Activated CD8-positive, alpha-beta T cell treated with anti-CD3 and anti-CD28 coated beads for 36 hours (primary cell): ENCODE data around the gene PCSK5. TPM values are rescaled to one million over a fixed set of nuclear protein-coding genes. Genes with fewer than 3 reads are reported as not detected.

Experiments
- ATAC-seq: fragments of 200-7000 bp; cut with Tn5 transposase; one replicate; pipeline ENCODE4 v1.10.0; 2021; ENCODE audit warnings: mild to moderate bottlenecking, moderate library complexity
- CTCF ChIA-PET: fragments of 350-600 bp; sonication (Branson Sonifier 250); formaldehyde crosslinking; loops from one replicate; lab custom pipeline; 2021; ENCODE audit warnings: antibody characterized with exemption; lab: Charles Lee
- POLR2A ChIA-PET: fragments of 350-600 bp; sonication (Branson Sonifier 250); formaldehyde crosslinking; loops from one replicate; lab custom pipeline; 2021; ENCODE audit warnings: antibody characterized with exemption; lab: Charles Lee
- DNase-seq: peaks from one replicate; pipeline ENCODE4 v3.0.0-alpha.2; 2020
- H3K27ac Mint-ChIP-seq: one replicate; pipeline ENCODE4 v1.8.0; 2021; ENCODE audit warnings: mild to moderate bottlenecking, mixed read lengths
- H3K27me3 Mint-ChIP-seq: one replicate; pipeline ENCODE4 v1.8.0; 2021; ENCODE audit warnings: mixed read lengths
- H3K36me3 Mint-ChIP-seq: one replicate; pipeline ENCODE4 v1.8.0; 2021; ENCODE audit warnings: low read depth, mixed read lengths
- H3K4me1 Mint-ChIP-seq: one replicate; pipeline ENCODE4 v1.8.0; 2021; ENCODE audit warnings: low read depth, mixed read lengths
- H3K4me3 Mint-ChIP-seq: one replicate; pipeline ENCODE4 v1.8.0; 2021; ENCODE audit warnings: mild to moderate bottlenecking, moderate library complexity, mixed read lengths
- H3K9me3 Mint-ChIP-seq: one replicate; pipeline ENCODE4 v1.8.0; 2021; ENCODE audit warnings: mixed read lengths
- intact Hi-C: fragments of 100-400 bp; cut with micrococcal nuclease; formaldehyde crosslinking; loops from one replicate; pipeline ENCODE4 v1.10.0; 2022
- total RNA-seq, 2 experiments: library from RNA; stranded (reverse); gene quantifications; one replicate each; pipeline ENCODE4 v1.2.3, GENCODE V29; 2021
- TF ChIP-seq, protein P1 (sequence below): fragments of 200-600 bp; IDR thresholded peaks from one replicate; pipeline ENCODE4 v1.8.0; 2022; ENCODE audit warnings: antibody characterized with exemption, mild to moderate bottlenecking

The PCSK5 gene
- total RNA-seq, 2 experiments from 2014 or later, result 4.7 to 5.2 TPM

DNA sequence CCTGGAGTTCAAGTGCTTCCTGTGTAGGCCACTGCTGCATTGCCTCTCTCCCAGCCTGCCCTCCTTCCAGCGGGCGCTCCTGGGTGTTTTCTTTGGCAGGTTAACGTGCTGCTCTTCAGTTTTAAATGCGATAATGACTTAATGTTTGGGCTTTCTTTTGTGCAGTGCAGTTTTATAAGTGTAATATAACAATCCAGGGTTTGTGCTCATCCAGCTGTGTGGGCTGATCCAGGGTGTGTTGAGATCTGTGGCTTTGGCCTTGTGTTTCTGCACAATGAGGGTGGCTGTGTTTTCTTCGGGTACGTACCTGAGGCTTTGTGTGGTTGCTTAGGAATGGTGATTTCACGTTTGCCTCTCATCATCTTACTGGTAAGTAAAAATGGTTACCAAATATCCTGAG, 50.6 kb downstream of the PCSK5 start:
- TF ChIP-seq, protein P1, sequence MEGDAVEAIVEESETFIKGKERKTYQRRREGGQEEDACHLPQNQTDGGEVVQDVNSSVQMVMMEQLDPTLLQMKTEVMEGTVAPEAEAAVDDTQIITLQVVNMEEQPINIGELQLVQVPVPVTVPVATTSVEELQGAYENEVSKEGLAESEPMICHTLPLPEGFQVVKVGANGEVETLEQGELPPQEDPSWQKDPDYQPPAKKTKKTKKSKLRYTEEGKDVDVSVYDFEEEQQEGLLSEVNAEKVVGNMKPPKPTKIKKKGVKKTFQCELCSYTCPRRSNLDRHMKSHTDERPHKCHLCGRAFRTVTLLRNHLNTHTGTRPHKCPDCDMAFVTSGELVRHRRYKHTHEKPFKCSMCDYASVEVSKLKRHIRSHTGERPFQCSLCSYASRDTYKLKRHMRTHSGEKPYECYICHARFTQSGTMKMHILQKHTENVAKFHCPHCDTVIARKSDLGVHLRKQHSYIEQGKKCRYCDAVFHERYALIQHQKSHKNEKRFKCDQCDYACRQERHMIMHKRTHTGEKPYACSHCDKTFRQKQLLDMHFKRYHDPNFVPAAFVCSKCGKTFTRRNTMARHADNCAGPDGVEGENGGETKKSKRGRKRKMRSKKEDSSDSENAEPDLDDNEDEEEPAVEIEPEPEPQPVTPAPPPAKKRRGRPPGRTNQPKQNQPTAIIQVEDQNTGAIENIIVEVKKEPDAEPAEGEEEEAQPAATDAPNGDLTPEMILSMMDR, result no peak
- H3K27ac Mint-ChIP-seq, result no peak overlapping the region
- H3K36me3 Mint-ChIP-seq, result peaks cover 9% of the 10 kb centered on the region
- H3K27me3 Mint-ChIP-seq, result no peaks in the 10 kb centered on the region
- ChIA-PET CTCF (no interaction called here), POLR2A (no interaction called here)
- no peak for DNase-seq
- H3K4me1 Mint-ChIP-seq, result peaks cover 20% of the 10 kb centered on the region
- intact Hi-C loops, result no loop called here
- no peak for ATAC-seq
- no peak overlapping the region for H3K4me3 Mint-ChIP-seq
- H3K9me3 Mint-ChIP-seq, result no peaks in the 10 kb centered on the region

DNA sequence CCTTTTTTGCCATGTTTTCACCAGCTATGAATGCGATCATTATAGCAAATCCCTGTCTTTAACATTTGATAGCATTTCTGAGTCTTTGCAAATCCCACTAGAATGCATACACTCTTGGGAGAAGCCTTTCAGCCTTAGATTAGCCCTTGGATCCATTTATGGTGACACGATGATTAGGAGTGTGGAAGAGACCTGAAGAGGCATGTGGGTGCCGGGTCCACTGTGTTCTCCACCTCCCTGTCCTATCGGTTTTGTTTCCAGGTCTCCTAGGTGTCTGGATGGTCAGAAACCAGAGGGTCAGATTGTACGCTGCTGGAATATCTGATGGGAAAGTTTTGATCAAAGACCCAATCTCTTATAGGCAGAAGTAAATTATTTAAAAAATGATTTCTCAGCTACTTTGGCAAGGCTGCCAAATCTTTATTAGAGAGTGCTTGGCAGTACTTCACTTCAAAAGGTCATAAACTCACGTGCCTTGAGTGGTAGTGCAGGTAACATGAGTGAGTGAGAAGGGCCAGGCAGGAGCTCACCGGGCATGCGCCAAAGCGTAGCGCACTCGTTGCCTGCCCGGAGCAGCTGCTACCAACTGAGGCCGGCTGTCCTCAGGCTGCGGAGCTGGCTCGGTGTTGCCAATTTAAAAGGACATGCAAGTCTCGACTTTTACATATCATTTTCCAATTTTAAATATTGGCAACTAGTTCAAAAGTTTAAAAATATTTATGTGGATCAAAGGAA, 51.3 kb downstream of the PCSK5 start:
- CTCF ChIA-PET, result no interaction called here
- no peak overlapping the region for H3K27ac Mint-ChIP-seq
- TF ChIP-seq, protein P1, result no peak
- no peaks in the 10 kb centered on the region for H3K9me3 Mint-ChIP-seq
- peaks cover 17% of the 10 kb centered on the region for H3K4me1 Mint-ChIP-seq
- ATAC-seq, result no peak
- H3K4me3 Mint-ChIP-seq, result no peak overlapping the region
- H3K27me3 Mint-ChIP-seq, result no peaks in the 10 kb centered on the region
- peaks cover 9% of the 10 kb centered on the region for H3K36me3 Mint-ChIP-seq
- POLR2A ChIA-PET, result no interaction called here
- no peak for DNase-seq
- intact Hi-C loops, result no loop called here

DNA sequence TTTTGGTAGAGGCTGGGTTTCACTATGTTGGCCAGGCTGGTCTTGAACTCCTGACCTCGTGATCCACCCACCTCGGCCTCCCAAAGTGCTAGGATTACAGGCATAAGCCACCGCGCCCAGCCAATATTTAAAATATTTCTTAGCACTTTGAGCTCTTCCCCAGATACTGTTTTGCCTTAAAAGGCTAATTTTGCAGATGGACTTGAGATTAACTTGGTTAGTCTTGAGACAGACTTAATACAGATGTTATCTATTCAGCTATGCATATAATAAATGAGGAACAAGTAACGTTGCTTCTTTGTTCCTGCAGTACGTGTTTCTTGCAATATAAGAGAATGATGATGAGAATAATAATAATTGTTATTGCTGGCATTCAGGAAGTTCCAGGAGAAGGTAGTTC, 56.3 kb downstream of the PCSK5 start:
- DNase-seq (no peak), ATAC-seq (no peak)
- Mint-ChIP-seq H3K36me3 (peaks cover 24% of the 10 kb centered on the region), H3K4me1 (peaks cover 2% of the 10 kb centered on the region), H3K9me3 (peaks cover 6% of the 10 kb centered on the region), H3K27me3 (no peaks in the 10 kb centered on the region), H3K4me3 (no peak overlapping the region), H3K27ac (no peak overlapping the region)
- TF ChIP-seq, protein P1, result no peak
- POLR2A ChIA-PET, result no interaction called here
- intact Hi-C loops, result no loop called here
- CTCF ChIA-PET, result no interaction called here

DNA sequence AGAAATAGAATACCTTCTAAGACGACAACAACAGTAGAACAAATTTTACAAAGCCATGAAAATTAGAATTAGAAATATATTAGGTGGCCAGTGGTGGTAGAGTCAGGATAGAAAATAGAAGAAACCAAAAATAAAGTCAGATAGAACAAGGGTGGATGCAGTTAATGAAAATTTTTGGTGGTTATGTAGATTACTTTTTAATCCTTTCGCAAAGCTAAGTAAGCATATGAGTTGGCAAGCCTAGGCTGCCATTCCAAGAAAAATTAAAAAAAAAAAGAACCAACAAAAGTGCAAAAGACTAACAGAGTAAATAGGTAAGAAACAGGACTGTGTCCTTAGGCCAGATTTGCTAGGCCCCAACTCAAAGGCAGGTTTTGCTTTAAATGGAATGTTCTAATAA, 56.8 kb downstream of the PCSK5 start:
- Mint-ChIP-seq H3K27me3 (no peaks in the 10 kb centered on the region), H3K9me3 (peaks cover 6% of the 10 kb centered on the region), H3K27ac (no peak overlapping the region), H3K36me3 (peaks cover 24% of the 10 kb centered on the region), H3K4me3 (no peak overlapping the region), H3K4me1 (peaks cover 2% of the 10 kb centered on the region)
- ATAC-seq, result no peak
- TF ChIP-seq, protein P1, result no peak
- ChIA-PET CTCF (no interaction called here), POLR2A (no interaction called here)
- intact Hi-C loops, result no loop called here
- no peak for DNase-seq

DNA sequence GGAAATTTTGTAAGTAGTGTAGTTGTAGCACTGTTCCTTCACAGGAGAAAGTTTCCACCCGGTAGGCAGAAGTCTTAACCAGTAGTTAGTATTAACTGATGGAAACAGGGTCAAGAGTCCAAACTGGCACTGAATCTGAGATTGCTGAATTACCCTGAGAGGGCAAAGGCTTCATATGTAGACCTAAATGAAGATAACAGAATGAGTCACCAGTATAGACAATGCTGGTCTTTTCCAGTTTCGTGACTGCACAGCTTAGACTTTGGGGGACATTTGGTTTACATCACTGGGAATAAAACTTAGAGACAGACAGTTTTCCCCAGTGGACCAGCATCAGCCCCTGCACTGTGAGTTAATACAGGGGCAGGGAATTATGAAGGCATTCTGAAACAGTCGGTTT, 60.5 kb downstream of the PCSK5 start:
- H3K27ac Mint-ChIP-seq, result no peak overlapping the region
- H3K9me3 Mint-ChIP-seq, result peaks cover 6% of the 10 kb centered on the region
- intact Hi-C loops, result no loop called here
- H3K36me3 Mint-ChIP-seq, result peaks cover 19% of the 10 kb centered on the region
- H3K27me3 Mint-ChIP-seq, result no peaks in the 10 kb centered on the region
- DNase-seq, result no peak
- ChIA-PET CTCF (no interaction called here), POLR2A (no interaction called here)
- peaks cover 6% of the 10 kb centered on the region for H3K4me1 Mint-ChIP-seq
- TF ChIP-seq, protein P1, result no peak
- H3K4me3 Mint-ChIP-seq, result no peak overlapping the region
- no peak for ATAC-seq
